Testis (tissue), 2 donors: ENCODE results near the gene LTBR.

Experiments used
- CTCF ChIP-seq, 3 experiments: fragments of 450-650 bp in 2 of 3; fragments of 200-600 bp in 1 of 3; sonication (generic) in 1 of 3; IDR thresholded peaks; one replicate each; pipeline ENCODE4 v1.5.1; 2016 to 2019; ENCODE audit warnings: antibody characterized with exemption in 3 of 3, mild to moderate bottlenecking in 2 of 3, moderate library complexity in 1 of 3
- POLR2A ChIP-seq: fragments of 450-650 bp; IDR thresholded peaks from one replicate; pipeline ENCODE4 v1.6.1; 2017; ENCODE audit warnings: antibody characterized with exemption, mild to moderate bottlenecking, moderate library complexity

- TF ChIP-seq CTCF (IDR thresholded peaks at IDR 0.05) (no peak), POLR2A (no peak)
These were observed 46.0 kb upstream of the LTBR start for GRCh38 chr12:6337958-6338433.
